Raji (cell line): ENCODE data around the gene FUT3.

ENCODE experiments used
- POLR2A ChIP-seq: IDR thresholded peaks from 2 replicates; pipeline ENCODE4 v1.6.1; 2011; ENCODE audit warnings: low read depth, low read length, control low read depth; ENCODE audit not compliant: insufficient read depth

The FUT3 gene

GRCh38 chr19:5863030-5863665 is 11.9 kb upstream of the FUT3 start:
- no peak for TF ChIP-seq POLR2A

- no peak for TF ChIP-seq POLR2A
Observed at GRCh38 chr19:5857203-5858081, 6.2 kb upstream of the FUT3 start.

GRCh38 chr19:5850743-5851293 is 431 bp downstream of the FUT3 start:
- no peak for TF ChIP-seq POLR2A

DNA sequence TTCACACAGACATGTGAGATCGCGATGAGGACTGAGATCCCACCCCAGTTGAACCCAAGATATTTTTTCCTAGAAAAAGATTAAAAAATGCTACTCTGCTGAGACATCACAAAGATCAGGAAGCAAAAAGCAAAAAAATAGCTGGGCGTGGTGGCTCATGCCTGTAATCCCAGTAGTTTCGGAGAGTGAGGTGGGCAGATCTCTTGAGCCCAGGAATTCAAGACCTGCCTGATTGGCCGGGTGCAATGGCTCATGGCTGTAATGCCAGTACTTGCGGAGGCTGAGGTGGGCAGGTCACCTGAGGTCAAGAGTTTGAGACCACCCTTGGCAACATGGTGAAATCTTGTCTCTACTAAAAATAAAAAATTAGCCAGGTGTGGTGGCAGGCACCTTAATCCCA is 1.1 kb downstream of the FUT3 start:
- no peak for TF ChIP-seq POLR2A

- no peak for TF ChIP-seq POLR2A
Observed at GRCh38 chr19:5844456-5845433, 6.5 kb downstream of the FUT3 start.

DNA sequence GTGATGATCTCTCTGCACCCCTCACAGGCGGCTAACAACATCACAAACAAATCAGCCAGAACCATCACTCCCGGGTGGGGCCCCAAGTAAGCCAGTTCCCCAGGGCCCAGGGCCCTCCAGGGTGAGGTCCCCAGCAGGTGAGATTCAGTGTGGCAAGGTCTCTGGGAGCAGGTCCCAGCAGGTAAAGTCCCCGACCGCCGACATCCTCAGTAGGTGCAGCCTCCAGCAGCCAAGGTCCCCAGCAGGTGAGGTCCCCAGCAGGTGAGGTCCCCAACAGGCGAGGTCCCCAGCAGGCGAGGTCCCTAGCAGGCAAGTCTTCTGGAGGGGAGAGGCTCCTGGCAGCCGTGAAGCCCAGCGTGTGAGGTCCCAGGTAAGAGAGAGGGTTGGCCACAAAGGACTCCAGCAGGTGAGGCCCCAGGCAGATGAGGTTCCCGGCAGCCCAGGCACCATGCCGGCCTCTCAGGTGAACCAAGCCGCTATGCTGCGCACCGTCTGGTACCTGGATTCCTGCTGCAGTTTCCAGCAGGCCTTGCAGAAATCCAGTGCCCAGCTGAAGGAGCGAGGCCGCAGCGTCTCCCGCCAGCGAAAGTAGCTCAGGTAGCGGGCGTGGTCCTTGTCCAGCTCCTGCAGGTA is 7.8 kb downstream of the FUT3 start:
- no peak for TF ChIP-seq POLR2A

- no peak for TF ChIP-seq POLR2A
Observed at GRCh38 chr19:5839065-5840017, 11.9 kb downstream of the FUT3 start, which contains the start of gene FUT6. TSS of gene FUT6 (minus strand) at chr19:5839702. CDS start at chr19:5832567, 7,135 bp downstream.

- no peak for TF ChIP-seq POLR2A
Observed at GRCh38 chr19:5838353-5839064, 12.7 kb downstream of the FUT3 start.

DNA sequence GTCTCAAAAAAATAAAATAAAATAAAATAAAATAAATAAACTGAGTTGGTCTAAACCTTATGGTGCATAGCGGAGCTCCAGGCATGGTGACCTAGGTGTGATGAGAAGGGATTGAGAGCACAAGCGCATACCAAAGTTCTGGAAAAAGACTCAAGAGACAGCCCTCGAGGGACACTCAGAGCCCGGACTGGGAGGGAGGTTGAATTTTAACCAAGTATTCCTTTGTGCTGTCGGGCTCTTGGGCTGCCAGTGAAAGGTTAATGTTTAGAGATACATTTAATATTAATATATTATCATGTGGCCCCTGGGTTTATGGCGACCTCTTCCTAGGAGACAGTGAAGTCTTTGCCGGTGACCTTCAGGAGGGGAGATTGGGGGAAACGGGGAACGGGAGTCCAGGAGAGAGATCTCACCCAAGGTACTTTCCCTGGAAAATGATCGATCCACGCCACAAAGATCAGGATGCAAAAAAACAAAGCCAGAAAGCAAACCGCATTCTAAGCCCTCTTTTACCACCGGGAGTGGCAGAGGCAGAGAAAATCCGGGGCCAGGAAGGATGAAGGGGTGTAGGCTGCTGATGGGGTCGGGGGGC is 13.4 kb downstream of the FUT3 start:
- TF ChIP-seq POLR2A, result no peak

DNA sequence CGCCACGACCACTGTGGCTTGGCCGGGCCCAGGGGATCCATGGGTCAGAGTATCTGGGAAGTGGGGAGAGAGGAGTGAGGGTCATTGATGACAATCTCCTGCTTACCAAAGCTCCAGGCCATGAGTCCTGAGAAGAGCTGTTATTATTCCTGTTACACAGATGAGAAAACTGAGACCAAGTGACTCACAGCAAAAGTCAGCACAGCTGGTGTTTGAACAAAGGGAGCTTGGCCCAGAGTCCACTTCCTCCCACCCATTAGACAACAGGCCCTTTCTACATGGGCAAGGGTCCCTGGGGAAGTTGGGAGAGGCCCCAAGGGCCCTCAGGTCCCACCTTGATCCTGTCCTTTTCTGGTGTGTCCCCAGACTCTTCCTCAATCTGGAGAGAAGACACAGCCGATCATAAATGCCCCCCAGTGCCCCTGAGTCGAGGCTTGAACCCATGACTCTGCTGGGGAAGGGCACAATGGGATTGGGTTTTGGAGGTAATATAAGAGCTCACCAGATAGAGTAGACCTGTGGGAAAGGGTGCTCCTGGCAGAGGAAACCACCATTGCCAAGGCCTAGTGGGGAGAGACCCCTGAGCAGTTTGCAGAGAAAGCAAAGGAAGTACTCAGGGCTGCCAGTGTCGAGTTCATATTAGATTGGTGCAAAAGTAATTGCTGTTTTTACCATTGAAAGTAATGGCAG is 18.6 kb downstream of the FUT3 start:
- TF ChIP-seq POLR2A, result no peak

- TF ChIP-seq POLR2A, result no peak
Observed at GRCh38 chr19:5832061-5832460, 19.2 kb downstream of the FUT3 start.

DNA sequence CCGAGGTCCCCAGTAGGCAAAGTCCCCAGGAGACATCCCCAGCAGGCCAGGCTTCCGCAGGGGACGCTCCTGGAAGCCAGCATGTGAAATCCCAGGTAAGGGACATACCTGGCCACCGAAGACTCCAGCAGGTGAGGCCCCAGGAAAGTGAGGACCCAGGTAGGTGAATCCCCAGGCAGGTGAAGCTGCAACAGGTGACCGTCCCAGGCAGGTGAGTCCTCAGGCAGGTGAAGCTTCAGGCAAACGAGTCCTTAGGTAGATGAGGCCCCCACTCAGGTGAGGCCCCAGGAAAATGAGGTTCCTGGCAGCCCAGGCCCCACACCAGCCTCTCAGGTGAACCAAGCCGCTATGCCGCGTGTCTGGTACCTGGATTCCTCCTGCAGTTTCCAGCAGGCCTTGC is 20.1 kb downstream of the FUT3 start:
- TF ChIP-seq POLR2A, result no peak
